Hindlimb muscle (tissue), 1 donor: ENCODE data around the gene STPG1. TPM values are rescaled to one million over a fixed set of nuclear protein-coding genes. Genes with fewer than 3 reads are reported as not detected.

Experiments used
- DNase-seq: peaks from one replicate; pipeline ENCODE4 v3.0.0-alpha.2; 2013
- polyA plus RNA-seq: library from polyadenylated mRNA; unstranded; fragments of 120-200 nt; gene quantifications from one replicate; pipeline ENCODE4 v1.2.1, GENCODE V29; 2013; ENCODE audit not compliant: insufficient read length

The STPG1 gene
- polyA plus RNA-seq, 1 donor, result 2.0 TPM

GRCh38 chr1:24338447-24338846 is 75.1 kb downstream of the STPG1 start:
- DNase-seq, result no peak

- DNase-seq, result no peak
These were observed 76.1 kb downstream of the STPG1 start for GRCh38 chr1:24337455-24337854.

- no peak for DNase-seq
These were observed 77.5 kb downstream of the STPG1 start for GRCh38 chr1:24336075-24336474.

GRCh38 chr1:24331961-24332673 is 81.5 kb downstream of the STPG1 start:
- no peak for DNase-seq

GRCh38 chr1:24329797-24330543 is 83.6 kb downstream of the STPG1 start:
- DNase-seq, result no peak

- DNase-seq, result no peak
These were observed 84.3 kb downstream of the STPG1 start for GRCh38 chr1:24329331-24329730.

GRCh38 chr1:24327891-24328290 is 85.7 kb downstream of the STPG1 start:
- DNase-seq, result no peak

- no peak for DNase-seq
These were observed 86.1 kb downstream of the STPG1 start for GRCh38 chr1:24327486-24327885.

GRCh38 chr1:24325587-24326449 is 87.8 kb downstream of the STPG1 start:
- no peak for DNase-seq

GRCh38 chr1:24324903-24325302 is 88.7 kb downstream of the STPG1 start:
- no peak for DNase-seq

- no peak for DNase-seq
These were observed 90.3 kb downstream of the STPG1 start for GRCh38 chr1:24323281-24323680.

GRCh38 chr1:24322470-24323177 is 91.0 kb downstream of the STPG1 start:
- peak; percentile 32 for DNase-seq

- DNase-seq, result peak; percentile 22
These were observed 91.7 kb downstream of the STPG1 start for GRCh38 chr1:24321697-24322469.

- no peak for DNase-seq
These were observed 92.5 kb downstream of the STPG1 start for GRCh38 chr1:24321126-24321525.

GRCh38 chr1:24319962-24320361 is 93.6 kb downstream of the STPG1 start:
- DNase-seq, result no peak

GRCh38 chr1:24319312-24319863 is 94.2 kb downstream of the STPG1 start, which contains the start of gene GRHL3:
Gene GRHL3 (plus strand): TSS chr1:24319357. CDS start chr1:24319552, 195 bp downstream.
- no peak for DNase-seq

GRCh38 chr1:24318615-24319311 is 94.8 kb downstream of the STPG1 start:
- DNase-seq, result no peak

GRCh38 chr1:24317956-24318614 is 95.5 kb downstream of the STPG1 start:
- peak; percentile 50 for DNase-seq

GRCh38 chr1:24317081-24317480 is 96.5 kb downstream of the STPG1 start:
- no peak for DNase-seq

- DNase-seq, result no peak
These were observed 96.9 kb downstream of the STPG1 start for GRCh38 chr1:24316645-24317044.
